Activated T-helper 17 cell treated with anti-CD3 and anti-CD28 coated beads, Interleukin-2, amount 50 U/mL, for 72 hours (primary cell): ENCODE results near the gene CTNNBIP1. TPM values are rescaled to one million over a fixed set of nuclear protein-coding genes. Genes with fewer than 3 reads are reported as not detected.

Experiments used
- ATAC-seq: fragments of 150-1000 bp; cut with Tn5 transposase; replicated peaks from 2 replicates; pipeline ENCODE4 v1.10.0; 2021; ENCODE audit warnings: mild to moderate bottlenecking, moderate library complexity
- H3K27ac Mint-ChIP-seq: one replicate; pipeline ENCODE4 v1.8.0; 2022; ENCODE audit warnings: mixed read lengths
- H3K27me3 Mint-ChIP-seq: one replicate; pipeline ENCODE4 v1.8.0; 2022; ENCODE audit warnings: mixed read lengths
- H3K36me3 Mint-ChIP-seq: one replicate; pipeline ENCODE4 v1.8.0; 2022; ENCODE audit warnings: low read depth, mild to moderate bottlenecking, mixed read lengths
- H3K4me1 Mint-ChIP-seq: one replicate; pipeline ENCODE4 v1.8.0; 2022; ENCODE audit warnings: mixed read lengths
- H3K4me3 Mint-ChIP-seq: one replicate; pipeline ENCODE4 v1.8.0; 2022; ENCODE audit warnings: mild to moderate bottlenecking, mixed read lengths
- H3K9me3 Mint-ChIP-seq: one replicate; pipeline ENCODE4 v1.8.0; 2022; ENCODE audit warnings: mixed read lengths
- total RNA-seq, 2 donors: library from RNA; stranded (reverse); gene quantifications; one replicate each; pipeline ENCODE4 v1.2.3, GENCODE V29; 2022

The CTNNBIP1 gene
- total RNA-seq, 2 donors from 2014 or later: 5.6 to 9.7 TPM

DNA sequence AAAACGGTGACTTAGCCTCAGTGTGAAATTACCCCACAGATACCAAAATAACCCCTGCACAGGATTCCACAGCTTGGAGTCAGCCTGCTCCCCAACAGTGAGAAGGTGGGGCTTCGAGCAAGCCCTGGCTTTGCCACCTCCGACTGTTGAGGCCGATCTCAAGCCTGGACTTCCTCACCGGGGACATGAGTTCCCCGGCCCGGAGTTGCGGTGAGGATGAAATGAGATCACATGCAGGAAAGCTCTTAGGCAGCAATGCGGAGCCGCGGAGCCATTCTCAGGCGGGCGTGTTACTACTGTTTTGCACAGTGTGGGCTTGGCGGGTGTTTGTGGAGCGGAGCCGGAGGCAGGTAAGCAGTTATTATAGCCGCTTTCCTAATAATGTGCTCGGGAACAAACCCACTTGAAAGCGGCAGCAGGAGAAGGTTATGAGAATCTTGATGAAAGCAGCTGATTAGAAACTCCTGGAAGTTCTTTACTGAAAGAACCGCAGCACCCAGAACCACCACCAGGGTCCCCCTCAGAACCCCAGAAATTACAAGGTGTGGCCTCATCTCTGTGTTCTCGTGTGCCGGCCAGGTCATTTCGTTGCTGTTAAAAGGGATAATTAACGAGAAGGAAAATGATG is 82.4 kb downstream of the CTNNBIP1 start:
- H3K36me3 Mint-ChIP-seq: peaks cover 4% of the 10 kb centered on the region
- H3K9me3 Mint-ChIP-seq: no peaks in the 10 kb centered on the region
- no peaks in the 10 kb centered on the region for H3K27me3 Mint-ChIP-seq
- no peak overlapping the region for H3K4me3 Mint-ChIP-seq
- no peak overlapping the region for H3K27ac Mint-ChIP-seq
- ATAC-seq: no peak
- H3K4me1 Mint-ChIP-seq: peaks cover 6% of the 10 kb centered on the region

DNA sequence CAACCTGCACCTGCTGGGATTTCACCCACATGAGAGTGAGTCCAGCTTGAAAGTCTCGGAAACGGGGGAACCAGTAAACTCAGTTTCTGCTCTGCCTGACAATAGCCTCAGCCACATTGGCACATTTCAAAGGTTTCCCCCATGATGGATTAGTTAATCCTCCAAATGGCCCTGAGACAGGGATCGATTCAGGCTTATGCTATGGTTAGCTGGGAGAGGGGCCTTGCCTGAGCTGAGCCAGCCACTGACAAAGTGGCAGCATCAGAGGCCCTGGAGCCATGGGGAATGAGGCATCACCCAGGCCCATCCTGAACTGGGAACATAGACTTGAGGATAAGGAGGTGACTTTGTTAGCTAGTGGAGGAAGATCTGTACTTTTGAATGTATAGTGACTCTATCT is 83.5 kb downstream of the CTNNBIP1 start:
- Mint-ChIP-seq H3K27me3 (no peaks in the 10 kb centered on the region), H3K9me3 (no peaks in the 10 kb centered on the region), H3K4me3 (no peak overlapping the region), H3K36me3 (peaks cover 10% of the 10 kb centered on the region), H3K4me1 (peaks cover 14% of the 10 kb centered on the region), H3K27ac (no peak overlapping the region)
- no peak for ATAC-seq

DNA sequence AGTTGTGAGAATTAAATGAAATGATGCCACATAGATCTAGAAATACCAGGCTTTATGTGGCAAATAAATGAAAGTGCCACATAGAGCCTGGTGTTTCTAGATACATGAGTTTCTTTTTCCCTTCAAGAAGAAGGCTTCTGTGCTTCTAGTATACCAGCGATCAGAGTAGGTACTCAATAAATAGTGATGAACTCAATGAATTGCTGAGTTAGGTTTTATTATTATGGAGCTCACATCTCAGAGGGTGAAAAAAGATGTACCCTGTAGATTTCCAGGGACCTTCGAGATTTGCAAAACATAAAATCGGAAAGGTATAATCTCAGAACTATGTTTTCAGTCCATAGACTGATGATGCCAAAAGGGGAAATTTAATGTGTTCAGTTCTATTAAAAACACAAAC is 84.0 kb downstream of the CTNNBIP1 start:
- Mint-ChIP-seq H3K4me1 (peaks cover 14% of the 10 kb centered on the region), H3K36me3 (peaks cover 10% of the 10 kb centered on the region), H3K27ac (no peak overlapping the region), H3K27me3 (no peaks in the 10 kb centered on the region), H3K4me3 (peak overlapping the region; percentile 60), H3K9me3 (no peaks in the 10 kb centered on the region)
- no peak for ATAC-seq

DNA sequence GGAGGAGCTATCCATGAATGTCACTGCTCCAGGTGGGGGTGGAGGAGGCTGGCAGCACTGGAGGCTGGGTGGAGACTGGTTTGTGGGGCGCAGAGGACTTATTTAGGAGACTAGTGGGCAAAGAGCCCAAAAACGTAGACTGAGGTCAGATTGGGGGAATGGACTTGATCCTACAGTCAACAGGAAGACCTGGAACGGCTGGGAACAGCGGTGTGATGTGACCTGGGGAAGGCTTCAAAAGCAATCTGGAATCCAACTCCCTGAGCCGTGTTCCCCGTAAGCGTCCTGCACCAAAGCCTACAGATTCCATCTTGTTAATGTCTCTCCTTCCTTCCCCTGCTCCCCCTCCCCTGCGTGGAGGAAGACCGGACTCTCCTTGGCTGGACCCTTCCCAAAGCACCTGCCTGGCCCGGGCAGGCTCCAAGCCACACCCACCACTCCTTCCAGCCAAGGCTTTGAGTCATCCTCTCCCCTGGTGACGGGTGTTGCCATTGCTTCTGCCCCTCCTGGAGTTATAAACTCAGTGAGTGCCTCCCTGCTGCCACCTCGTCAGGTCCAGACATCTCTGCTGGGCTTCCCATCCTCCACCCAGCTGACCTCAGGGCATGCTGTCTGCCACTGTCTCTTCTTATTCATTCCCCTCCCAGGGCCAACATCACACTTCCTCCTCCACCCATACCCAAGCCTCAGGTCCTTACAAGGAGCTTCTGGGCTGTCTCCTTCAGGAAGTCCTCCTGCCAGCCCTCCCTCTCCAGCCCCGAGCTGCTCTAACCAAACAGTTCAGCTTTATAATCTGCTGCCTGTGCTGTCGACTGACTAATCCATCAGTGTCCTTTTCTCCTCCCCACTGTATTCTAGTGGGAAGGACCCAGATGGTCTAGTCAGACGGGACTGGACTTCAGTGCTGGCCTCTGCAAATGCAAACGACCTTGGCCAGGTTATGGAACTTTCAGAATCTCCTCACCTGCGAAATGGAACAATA is 84.7 kb downstream of the CTNNBIP1 start:
- peak overlapping the region; percentile 60 for H3K4me3 Mint-ChIP-seq
- H3K4me1 Mint-ChIP-seq: peaks cover 18% of the 10 kb centered on the region
- peaks cover 15% of the 10 kb centered on the region for H3K36me3 Mint-ChIP-seq
- ATAC-seq: peak; percentile 45
- no peaks in the 10 kb centered on the region for H3K9me3 Mint-ChIP-seq
- H3K27ac Mint-ChIP-seq: peak overlapping the region; percentile 15
- H3K27me3 Mint-ChIP-seq: no peaks in the 10 kb centered on the region

DNA sequence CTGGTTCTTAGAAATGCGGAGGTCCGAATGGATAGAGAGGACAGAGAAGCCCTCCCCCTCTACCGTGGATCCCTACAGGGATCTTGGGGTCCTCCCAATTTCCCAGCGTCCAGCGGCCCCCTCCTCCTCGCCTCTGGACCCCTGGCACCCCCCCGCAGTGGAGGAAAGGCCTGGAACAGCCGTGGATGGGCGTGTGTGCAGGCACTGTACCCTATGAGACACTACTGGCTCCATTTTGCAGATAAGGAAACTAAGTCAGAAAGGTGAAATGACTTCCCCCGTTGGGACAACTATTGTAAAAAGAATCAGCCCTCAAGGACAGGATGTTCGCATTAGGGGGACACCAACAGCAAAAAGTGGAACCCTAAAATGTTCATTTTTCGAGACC is 85.4 kb downstream of the CTNNBIP1 start:
- Mint-ChIP-seq H3K4me3 (peak overlapping the region; percentile 60), H3K27me3 (no peaks in the 10 kb centered on the region), H3K4me1 (peaks cover 20% of the 10 kb centered on the region), H3K9me3 (no peaks in the 10 kb centered on the region), H3K36me3 (peaks cover 15% of the 10 kb centered on the region), H3K27ac (no peak overlapping the region)
- no peak for ATAC-seq

DNA sequence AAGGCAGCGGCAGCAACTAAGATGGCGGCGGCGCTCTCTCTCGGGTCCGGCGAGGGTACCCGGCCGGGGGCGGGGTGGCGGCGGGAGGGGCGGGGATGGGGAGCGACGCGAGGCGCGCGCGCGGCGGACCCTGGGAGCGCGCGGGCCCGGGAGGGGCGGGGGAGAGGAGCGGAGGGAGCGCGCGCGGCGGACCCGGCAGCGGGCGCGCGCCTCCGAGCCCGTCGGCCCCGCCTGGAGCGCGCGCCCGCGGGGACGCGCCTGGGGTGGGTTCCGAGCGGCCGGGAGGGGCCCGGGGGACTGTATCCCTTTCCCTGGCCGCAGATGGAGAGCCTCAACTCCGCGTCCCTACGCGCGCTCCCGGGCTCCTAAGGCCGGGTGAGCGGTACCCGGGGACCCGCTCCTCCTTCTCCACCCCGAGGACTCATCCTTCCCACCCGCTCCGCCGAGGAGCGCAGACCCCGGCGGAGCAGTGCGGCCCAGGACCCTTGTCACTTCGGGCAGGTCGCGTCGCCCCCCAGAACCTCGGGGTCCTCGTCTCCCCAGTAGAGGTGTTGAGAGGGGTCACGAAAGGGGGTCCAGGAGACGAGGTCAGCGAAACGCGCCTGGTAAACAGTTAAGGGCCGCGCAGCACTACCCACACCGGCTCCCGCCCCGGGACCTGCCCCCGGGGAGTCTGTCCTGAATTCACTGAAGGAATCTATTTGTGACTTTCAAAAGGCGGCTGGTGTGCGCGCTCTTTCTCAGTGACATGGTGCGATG is 85.9 kb downstream of the CTNNBIP1 start, which contains the start of gene CLSTN1:
Gene CLSTN1, minus strand, starts transcription at position 23 of the 759 bp plus-strand sequence. CDS start 232 bp downstream, outside the sequence.
- Mint-ChIP-seq H3K27ac (peak within 1 kb of the TSS; percentile 87), H3K27me3 (no peaks in the 10 kb centered on the region), H3K36me3 (peaks cover 15% of the 10 kb centered on the region), H3K4me1 (peaks cover 20% of the 10 kb centered on the region), H3K4me3 (peak within 1 kb of the TSS; percentile 94), H3K9me3 (no peaks in the 10 kb centered on the region)
- ATAC-seq: peak; percentile 72

DNA sequence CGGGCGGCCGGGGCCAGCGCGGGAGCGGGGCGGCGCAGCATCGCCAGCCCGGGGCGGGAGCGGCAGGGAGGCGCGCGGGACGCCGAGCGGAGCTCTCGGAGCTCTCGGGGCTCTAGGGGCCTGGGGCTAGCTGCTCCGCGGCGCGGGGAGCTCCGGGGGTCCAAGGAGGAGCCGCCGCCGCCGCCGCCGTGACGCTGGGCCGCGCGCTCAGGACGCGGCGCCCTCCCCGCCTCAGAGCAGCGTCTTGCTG is 86.5 kb downstream of the CTNNBIP1 start:
- H3K9me3 Mint-ChIP-seq: no peaks in the 10 kb centered on the region
- no peak overlapping the region for H3K27ac Mint-ChIP-seq
- H3K4me1 Mint-ChIP-seq: peaks cover 20% of the 10 kb centered on the region
- no peak overlapping the region for H3K4me3 Mint-ChIP-seq
- H3K36me3 Mint-ChIP-seq: peaks cover 15% of the 10 kb centered on the region
- peak; percentile 34 for ATAC-seq
- no peaks in the 10 kb centered on the region for H3K27me3 Mint-ChIP-seq

DNA sequence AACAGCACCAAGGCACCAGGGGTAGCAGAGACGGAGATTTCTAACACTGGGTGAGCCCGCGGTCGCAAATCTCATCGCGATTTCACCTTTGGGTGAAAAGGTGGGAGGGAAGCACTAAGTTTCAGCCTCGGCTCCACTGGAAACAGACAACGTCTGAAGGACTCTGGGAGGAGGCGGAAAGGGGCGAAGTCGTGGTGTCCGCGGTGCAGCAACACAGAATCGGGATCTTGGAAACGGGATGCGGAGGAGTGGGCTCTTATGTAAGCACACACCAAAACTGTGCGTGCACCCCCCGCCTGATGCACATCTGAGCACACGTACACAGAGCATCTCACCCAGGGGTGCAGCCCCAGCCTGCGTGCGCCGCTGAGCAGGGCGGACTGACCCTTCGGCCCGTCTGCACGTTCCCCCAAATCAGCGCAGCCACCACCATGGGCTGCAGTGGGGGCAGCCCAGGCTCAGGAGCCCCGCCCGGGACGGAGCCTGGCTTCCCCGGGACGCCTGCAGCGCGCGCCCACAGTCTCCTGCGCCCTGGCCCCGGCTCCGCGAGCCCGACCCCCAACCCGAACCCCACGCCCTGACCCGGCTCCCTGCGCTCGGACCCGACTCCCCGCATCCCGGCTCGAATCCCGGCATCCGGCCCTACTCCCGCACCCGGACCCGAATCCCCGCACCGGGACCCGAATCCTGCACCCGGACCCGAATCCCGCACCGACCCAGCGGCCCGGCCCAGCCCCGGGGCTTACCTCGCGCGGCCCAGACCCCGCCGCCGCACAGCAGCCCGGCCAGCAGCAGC is 87.0 kb downstream of the CTNNBIP1 start:
- Mint-ChIP-seq H3K27ac (peak overlapping the region; percentile 87), H3K9me3 (no peaks in the 10 kb centered on the region), H3K36me3 (peaks cover 15% of the 10 kb centered on the region), H3K4me1 (peaks cover 20% of the 10 kb centered on the region), H3K27me3 (no peaks in the 10 kb centered on the region), H3K4me3 (peak overlapping the region; percentile 94)
- peak; percentile 50 for ATAC-seq

DNA sequence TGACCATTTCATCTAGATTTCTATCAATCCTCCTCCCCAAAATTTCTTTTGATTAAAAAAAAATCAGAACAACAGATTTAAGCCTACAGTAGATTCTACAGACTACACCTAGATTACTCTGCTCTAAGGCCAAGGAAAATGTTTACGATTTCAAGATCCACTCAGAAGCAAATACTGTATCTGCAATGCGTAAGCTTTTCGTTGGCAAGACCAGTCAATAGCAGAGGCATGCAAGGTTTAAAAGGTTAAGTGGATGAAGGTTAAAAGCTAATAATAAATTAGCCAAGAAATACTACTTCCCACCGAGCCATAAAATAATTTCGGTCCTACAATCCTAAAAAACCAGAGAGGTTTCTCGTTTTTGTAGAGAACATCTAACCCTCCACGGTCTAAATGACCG is 87.6 kb downstream of the CTNNBIP1 start:
- Mint-ChIP-seq H3K4me1 (peaks cover 20% of the 10 kb centered on the region), H3K27ac (peak overlapping the region; percentile 87), H3K4me3 (peak overlapping the region; percentile 94), H3K36me3 (peaks cover 15% of the 10 kb centered on the region), H3K9me3 (no peaks in the 10 kb centered on the region), H3K27me3 (no peaks in the 10 kb centered on the region)
- ATAC-seq: no peak

DNA sequence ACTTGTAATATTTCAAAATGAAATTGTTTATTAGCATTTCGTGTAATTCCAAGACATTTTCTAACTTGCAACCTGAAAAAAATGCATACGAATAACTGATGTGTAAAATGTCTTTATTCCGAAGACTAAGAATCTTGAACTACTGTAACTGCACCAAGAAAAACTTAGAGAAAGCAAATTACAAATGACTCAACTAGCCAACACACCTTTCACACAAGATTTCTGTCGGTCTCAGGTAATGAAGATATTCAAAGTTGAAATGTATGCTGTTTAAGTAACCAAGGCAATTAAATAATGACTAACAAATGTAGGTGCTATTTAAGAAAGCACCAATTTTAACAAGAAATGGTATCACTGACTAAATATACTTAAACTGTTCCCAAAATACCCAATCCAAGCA is 88.4 kb downstream of the CTNNBIP1 start:
- H3K27me3 Mint-ChIP-seq: no peaks in the 10 kb centered on the region
- H3K36me3 Mint-ChIP-seq: peaks cover 15% of the 10 kb centered on the region
- ATAC-seq: no peak
- no peak overlapping the region for H3K27ac Mint-ChIP-seq
- no peaks in the 10 kb centered on the region for H3K9me3 Mint-ChIP-seq
- H3K4me3 Mint-ChIP-seq: peak overlapping the region; percentile 94
- H3K4me1 Mint-ChIP-seq: peaks cover 20% of the 10 kb centered on the region

DNA sequence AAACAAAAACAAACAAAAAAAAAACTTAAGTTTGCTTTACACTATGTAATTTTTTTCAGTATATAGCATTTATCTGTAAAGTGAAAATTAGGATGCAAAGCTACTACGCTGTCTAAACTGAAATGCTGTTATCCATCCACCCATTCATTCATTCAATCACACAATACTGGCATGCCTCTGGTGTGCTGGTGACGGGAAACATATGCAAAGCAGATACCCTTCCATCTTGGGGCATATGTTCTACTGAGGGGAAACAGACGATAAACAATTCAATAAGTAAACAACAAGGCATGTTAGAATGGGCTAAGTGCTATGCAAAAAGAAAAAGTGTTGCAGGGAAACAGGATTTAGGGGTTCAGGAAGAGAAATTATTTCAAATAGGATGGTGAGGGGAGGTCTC is 89.5 kb downstream of the CTNNBIP1 start:
- Mint-ChIP-seq H3K36me3 (peaks cover 15% of the 10 kb centered on the region), H3K9me3 (no peaks in the 10 kb centered on the region)

DNA sequence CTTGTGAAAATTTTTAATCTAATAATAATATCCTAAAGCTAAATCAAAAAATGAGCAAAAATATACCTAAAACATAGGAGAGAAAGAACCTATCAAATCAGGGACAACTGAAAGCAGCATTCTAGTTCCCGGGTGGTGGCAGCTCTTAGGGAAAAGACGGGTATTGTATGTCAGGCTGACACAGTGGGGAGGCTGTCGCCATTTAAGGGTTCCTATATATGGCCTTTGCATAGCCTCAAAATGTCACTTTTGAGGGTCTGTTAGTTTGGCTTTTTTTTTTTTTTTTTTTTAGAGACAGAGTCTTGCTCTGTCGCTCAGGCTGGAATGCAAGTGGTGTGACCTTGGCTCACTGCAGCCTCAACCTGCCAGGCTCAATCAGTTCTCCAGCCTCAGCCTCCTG is 92.3 kb downstream of the CTNNBIP1 start:
- H3K9me3 Mint-ChIP-seq: no peaks in the 10 kb centered on the region
- H3K4me3 Mint-ChIP-seq: no peak overlapping the region
- H3K36me3 Mint-ChIP-seq: peaks cover 12% of the 10 kb centered on the region
- peaks cover 13% of the 10 kb centered on the region for H3K4me1 Mint-ChIP-seq
- no peak for ATAC-seq
- no peaks in the 10 kb centered on the region for H3K27me3 Mint-ChIP-seq
- no peak overlapping the region for H3K27ac Mint-ChIP-seq

More for the DNA sequence above, 89.5 kb downstream of the CTNNBIP1 start:
- Mint-ChIP-seq H3K27me3 (no peaks in the 10 kb centered on the region), H3K4me1 (peaks cover 16% of the 10 kb centered on the region), H3K4me3 (no peak overlapping the region), H3K27ac (no peak overlapping the region)
- no peak for ATAC-seq

DNA sequence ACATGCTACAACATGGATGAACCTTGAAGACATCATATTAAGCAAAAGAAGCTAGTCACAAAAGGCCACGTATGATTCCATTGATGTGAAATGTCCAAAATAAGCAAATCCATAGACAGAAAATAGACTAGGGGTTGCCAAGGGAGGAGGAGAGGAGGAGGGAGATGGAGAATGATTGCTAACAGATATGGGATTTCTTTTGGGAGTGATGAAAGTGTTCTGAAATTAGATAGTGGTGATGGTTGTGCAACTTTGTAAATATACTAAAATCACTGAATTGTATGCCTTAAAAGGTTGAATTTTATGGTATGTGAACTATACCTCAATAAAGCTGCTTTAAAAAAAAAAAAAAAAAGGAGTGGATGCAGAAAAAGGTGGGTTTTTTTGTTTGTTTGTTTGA is 93.9 kb downstream of the CTNNBIP1 start:
- Mint-ChIP-seq H3K4me1 (peaks cover 6% of the 10 kb centered on the region), H3K36me3 (peaks cover 6% of the 10 kb centered on the region), H3K27me3 (no peaks in the 10 kb centered on the region), H3K9me3 (no peaks in the 10 kb centered on the region), H3K4me3 (no peak overlapping the region), H3K27ac (no peak overlapping the region)
- ATAC-seq: no peak

DNA sequence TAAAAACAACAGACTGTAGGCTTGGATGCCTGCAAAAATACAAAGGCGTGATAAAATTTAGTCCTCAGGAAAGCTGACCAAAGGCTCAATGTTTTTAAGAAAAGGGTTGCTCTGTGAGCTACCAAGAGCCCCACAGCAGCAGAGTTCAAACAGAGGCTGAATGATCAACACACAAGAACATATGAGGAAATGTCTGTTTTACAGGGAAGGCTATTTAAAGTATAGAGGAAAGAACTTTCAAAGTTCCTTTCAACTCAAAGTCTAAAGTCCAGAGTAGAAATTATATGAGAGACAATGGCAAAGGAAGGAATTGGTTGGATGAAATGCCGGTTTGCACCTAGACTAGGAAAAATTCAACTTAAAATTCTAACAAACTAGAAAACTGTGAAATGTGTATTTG is 94.9 kb downstream of the CTNNBIP1 start:
- Mint-ChIP-seq H3K27me3 (no peaks in the 10 kb centered on the region), H3K27ac (no peak overlapping the region), H3K4me1 (peaks cover 6% of the 10 kb centered on the region), H3K4me3 (no peak overlapping the region), H3K9me3 (no peaks in the 10 kb centered on the region), H3K36me3 (no peaks in the 10 kb centered on the region)
- ATAC-seq: no peak
